Uterus (tissue), 4 donors: ENCODE data around the gene FAM13B. TPM values are rescaled to one million over a fixed set of nuclear protein-coding genes. Genes with fewer than 3 reads are reported as not detected.
A peak's percentile ranks its signal among the peaks of the same experiment; 100 is the strongest.
"Not testable (repeated sequence)": the region's sequence is repeated elsewhere in the genome, so short reads cannot be mapped to it uniquely, and the experiment has no call there.

Source experiments
- DNase-seq, 2 donors: peaks; one replicate each; pipeline ENCODE4 v3.0.0-alpha.2; 2019 to 2020
- H3K27ac ChIP-seq, 2 donors: fragments of 200-600 bp; sonication (generic); 1 replicate in 1 of 2; 2 replicates in 1 of 2; pipeline ENCODE4 v1.5.1; 2016 to 2018
- H3K27me3 ChIP-seq, 2 donors: fragments of 200-600 bp; sonication (generic); one replicate each; pipeline ENCODE4 v1.5.1; 2018 to 2019; ENCODE audit warnings: control low read depth in 1 of 2
- H3K36me3 ChIP-seq, 2 donors: fragments of 200-600 bp; sonication (generic); one replicate each; pipeline ENCODE4 v1.5.1; 2019; ENCODE audit warnings: control low read depth in 1 of 2
- H3K4me1 ChIP-seq, 2 donors: fragments of 200-600 bp; sonication (generic); one replicate each; pipeline ENCODE4 v1.5.1; 2018 to 2019; ENCODE audit warnings: control low read depth in 1 of 2
- H3K4me3 ChIP-seq, 2 donors: fragments of 200-600 bp; sonication (generic); 1 replicate in 1 of 2; 2 replicates in 1 of 2; pipeline ENCODE4 v1.5.1; 2018 to 2019; ENCODE audit warnings: mild to moderate bottlenecking in 1 of 2
- H3K9me3 ChIP-seq, 2 donors: fragments of 200-600 bp; sonication (generic); one replicate each; pipeline ENCODE4 v1.5.1; 2019; ENCODE audit warnings: control low read depth in 1 of 2
- CTCF ChIP-seq, 4 experiments: fragments of 200-600 bp in 2 of 4; fragments of 450-650 bp in 2 of 4; sonication (generic) in 2 of 4; IDR thresholded peaks; one replicate each; pipeline ENCODE4 v1.5.1; 2016 to 2019; ENCODE audit warnings: antibody characterized with exemption in 4 of 4, mild to moderate bottlenecking in 2 of 4, moderate library complexity in 1 of 4
- POLR2A ChIP-seq, 2 donors: fragments of 450-650 bp; IDR thresholded peaks; one replicate each; pipeline ENCODE4 v1.6.1; 2016; ENCODE audit warnings: antibody characterized with exemption in 2 of 2, mild to moderate bottlenecking in 1 of 2, moderate library complexity in 1 of 2
- intact Hi-C: fragments of 100-400 bp; cut with DNase I; formaldehyde crosslinking; loops from one replicate; pipeline ENCODE4 v1.15.1; 2023; ENCODE audit warnings: low total_unique reads
- total RNA-seq, 4 donors: library from RNA; depleted of rRNA in 3 of 4; stranded (reverse); fragments of >200 nt in 3 of 4; gene quantifications; one replicate each; pipeline versions ENCODE4 v1.1.0 to v1.2.4, GENCODE V29; 2014 to 2023
- donor health status: DM: yes; HTN: yes; CAD: no.

The FAM13B gene
- 100 to 1,000 TPM in 1 of 4 donors, 10 to 100 TPM in 3; 40.6 to 104 (median 58.1) TPM for total RNA-seq

GRCh38 chr5:138032572-138033385 is at the start of gene FAM13B:
FAM13B (minus strand) TSS chr5:138033079; CDS start chr5:138019111, 13,968 bp downstream.
- H3K4me3 ChIP-seq, result peak within 1 kb of the TSS; percentile 94 to 100
- no peaks in the 10 kb centered on the region for H3K27me3 ChIP-seq
- H3K4me1 ChIP-seq, result peaks cover 5% of the 10 kb centered on the region in 2 donors
- intact Hi-C loops, result no loop called here
- H3K27ac ChIP-seq, result peak within 1 kb of the TSS; percentile 99
- no peaks in the 10 kb centered on the region for H3K9me3 ChIP-seq
- TF ChIP-seq CTCF (IDR thresholded peaks at IDR 0.05) (no peak), POLR2A (IDR thresholded peaks at IDR 0.05) (peak; percentile 44 to 81)
- no peaks in the 10 kb centered on the region for H3K36me3 ChIP-seq
- peak; percentile 72 to 79 for DNase-seq

- H3K27me3 ChIP-seq, result no peaks in the 10 kb centered on the region
- H3K4me3 ChIP-seq, result no peak overlapping the region
- TF ChIP-seq CTCF (IDR thresholded peaks at IDR 0.05) (no peak), POLR2A (IDR thresholded peaks at IDR 0.05) (no peak)
- no peak for DNase-seq
- no peaks in the 10 kb centered on the region for H3K9me3 ChIP-seq
- no peaks in the 10 kb centered on the region for H3K4me1 ChIP-seq
- H3K36me3 ChIP-seq, result no peaks in the 10 kb centered on the region
- H3K27ac ChIP-seq, result no peak overlapping the region
- intact Hi-C loops, result no loop called here
Observed at GRCh38 chr5:138082033-138082432, 49.2 kb upstream of the FAM13B start.

- Histone ChIP-seq H3K4me1 (no peaks in the 10 kb centered on the region), H3K9me3 (no peaks in the 10 kb centered on the region), H3K27me3 (no peaks in the 10 kb centered on the region), H3K4me3 (no peak overlapping the region), H3K36me3 (no peaks in the 10 kb centered on the region), H3K27ac (no peak overlapping the region)
- no peak for TF ChIP-seq CTCF (IDR thresholded peaks at IDR 0.05)
- TF ChIP-seq POLR2A (IDR thresholded peaks at IDR 0.05), result no peak
- intact Hi-C loops, result loop anchor here (5.0 kb wide), 1 partner anchor 54 kb away; no protein-coding TSS in a partner anchor
- no peak for DNase-seq
Observed at GRCh38 chr5:138078006-138078643, 45.2 kb upstream of the FAM13B start.

- Histone ChIP-seq H3K27ac (no peak overlapping the region), H3K4me3 (no peak overlapping the region), H3K27me3 (no peaks in the 10 kb centered on the region), H3K36me3 (no peaks in the 10 kb centered on the region), H3K9me3 (no peaks in the 10 kb centered on the region), H3K4me1 (no peaks in the 10 kb centered on the region)
- DNase-seq, result peak; percentile 58 to 63
- intact Hi-C loops, result loop anchor here (5.0 kb wide), 1 partner anchor 55 kb away; no protein-coding TSS in a partner anchor
- TF ChIP-seq POLR2A (IDR thresholded peaks at IDR 0.05) (no peak), CTCF (IDR thresholded peaks at IDR 0.05) (peak; percentile 76 to 87 (median 79))
Observed at GRCh38 chr5:138077064-138077696, 44.3 kb upstream of the FAM13B start.

GRCh38 chr5:138070026-138070425 is 37.1 kb upstream of the FAM13B start:
- H3K9me3 ChIP-seq, H3K36me3 ChIP-seq, H3K27me3 ChIP-seq, H3K27ac ChIP-seq, DNase-seq, H3K4me1 ChIP-seq, H3K4me3 ChIP-seq, intact Hi-C loops: not testable (repeated sequence)
